NCI-H2171 (cell line): ENCODE results near the gene CIRBP.

Experiments used
- DNase-seq: peaks from one replicate; lab custom pipeline; 2025; lab: John Stamatoyannopoulos, UW

Gene CIRBP

GRCh38 chr19:1230783-1231489 lies 38.2 kb upstream of the CIRBP start:
- DNase-seq: no peak

GRCh38 chr19:1231729-1232637 lies 37.1 kb upstream of the CIRBP start:
- DNase-seq: no peak

DNA sequence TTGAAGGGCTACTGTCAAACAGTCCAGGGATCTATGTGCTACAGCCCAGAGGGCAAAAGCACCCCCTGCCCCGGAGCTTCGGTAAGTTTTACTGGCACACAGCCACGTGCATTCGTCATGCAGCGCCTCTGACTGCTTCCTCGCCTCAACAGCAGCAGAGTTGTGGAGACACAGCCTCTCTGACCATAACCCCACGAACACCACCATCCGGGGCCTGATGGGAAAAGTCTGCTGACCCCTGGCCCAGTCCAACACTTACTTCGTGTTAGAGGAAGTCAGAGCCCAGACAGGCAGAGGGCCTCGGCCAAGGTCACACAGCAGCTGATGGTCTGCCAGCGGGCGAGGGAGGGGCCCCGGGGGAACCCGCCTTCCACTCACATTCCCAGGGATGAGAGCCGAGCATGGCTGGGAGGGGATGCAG lies 36.5 kb upstream of the CIRBP start:
- DNase-seq: no peak

GRCh38 chr19:1233115-1233667 lies 35.9 kb upstream of the CIRBP start:
- DNase-seq: no peak

- no peak for DNase-seq
These were observed 34.8 kb upstream of the CIRBP start for GRCh38 chr19:1234051-1234954.

- no peak for DNase-seq
These were observed 34.2 kb upstream of the CIRBP start for GRCh38 chr19:1234955-1235380.

DNA sequence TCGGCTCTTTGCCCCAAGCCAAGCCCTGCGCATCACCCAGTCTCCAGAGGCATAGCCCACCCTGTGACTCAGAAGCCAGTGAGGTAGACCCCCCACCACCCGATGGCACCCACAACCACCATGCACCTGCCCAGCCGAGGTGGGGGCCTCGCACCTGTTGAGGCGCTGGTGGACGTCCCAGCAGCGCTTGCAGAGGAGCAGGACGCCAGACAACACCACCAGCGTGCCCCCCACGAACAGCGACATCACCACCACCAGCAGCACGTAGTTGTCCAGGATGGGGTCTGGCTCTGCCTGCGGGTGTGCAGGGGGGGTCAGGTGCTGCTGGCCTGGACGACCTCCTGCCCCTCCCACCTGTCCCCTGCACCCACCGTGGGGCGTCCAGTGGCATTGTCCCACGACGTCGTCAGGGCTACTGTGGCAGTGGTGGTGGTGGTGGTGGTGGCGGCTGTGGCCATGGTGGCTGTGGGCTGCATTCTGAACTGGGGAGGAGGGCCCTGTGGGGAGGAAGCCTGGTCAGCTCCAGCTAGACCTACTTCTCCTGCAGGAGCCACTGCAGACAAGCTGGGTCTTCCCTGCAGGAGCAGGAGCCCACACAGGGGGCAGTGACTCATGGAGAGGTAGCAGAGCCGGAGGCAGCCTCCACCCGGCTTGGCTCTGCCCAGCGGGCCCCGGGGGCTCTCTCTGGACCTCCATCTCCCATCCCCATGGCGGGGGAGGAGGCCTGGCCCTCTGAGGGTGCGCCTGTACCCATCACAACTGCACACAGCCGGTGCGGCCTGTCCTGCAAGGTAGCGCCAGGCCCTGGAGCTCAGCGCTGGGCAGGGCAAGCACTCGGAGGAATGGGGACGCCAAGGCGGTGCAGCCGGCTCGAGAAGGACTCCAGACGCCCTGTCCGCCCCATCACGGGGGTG lies 33.2 kb upstream of the CIRBP start:
- no peak for DNase-seq

- DNase-seq: peak; percentile 67
These were observed 32.6 kb upstream of the CIRBP start for GRCh38 chr19:1236576-1236975.

- no peak for DNase-seq
These were observed 32.0 kb upstream of the CIRBP start for GRCh38 chr19:1237027-1237659.

DNA sequence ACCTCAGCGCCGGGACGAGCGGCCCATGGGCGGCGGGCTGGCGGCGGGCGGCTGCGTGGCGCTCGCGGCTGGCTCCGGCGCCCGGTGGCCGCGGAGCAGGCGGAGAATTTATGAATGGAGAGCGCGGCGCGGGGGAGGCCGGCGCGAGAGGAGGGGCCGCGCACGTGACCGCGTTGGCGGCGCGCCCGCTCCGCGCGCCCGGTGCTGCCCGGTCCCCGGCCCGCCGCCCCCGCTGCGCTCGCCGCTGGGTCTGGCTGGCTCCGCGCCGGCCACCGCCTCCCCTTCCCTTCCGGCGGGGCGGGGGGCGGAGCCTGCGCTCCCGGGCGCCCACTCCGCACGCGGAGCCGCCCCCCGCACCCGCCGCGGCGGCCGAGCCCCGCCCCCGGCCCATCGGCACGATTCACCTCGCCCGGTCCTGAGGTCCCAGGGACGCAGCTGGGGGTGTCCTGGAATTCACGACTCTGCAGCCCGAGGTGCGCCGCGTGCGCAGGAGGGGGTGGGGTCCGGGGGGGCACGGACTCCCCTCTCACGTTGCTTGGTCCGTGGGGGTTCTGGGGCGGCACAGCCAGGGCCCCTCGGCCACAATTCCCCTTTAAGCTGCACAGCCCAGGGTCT lies 31.3 kb upstream of the CIRBP start, which contains the start of gene CBARP:
TSS of gene CBARP (minus strand) at position 252 of the 615 bp plus-strand sequence. CDS start 1,905 bp downstream, outside the sequence.
- peak; percentile 28 for DNase-seq

GRCh38 chr19:1238369-1239303 lies 30.5 kb upstream of the CIRBP start:
- DNase-seq: no peak

DNA sequence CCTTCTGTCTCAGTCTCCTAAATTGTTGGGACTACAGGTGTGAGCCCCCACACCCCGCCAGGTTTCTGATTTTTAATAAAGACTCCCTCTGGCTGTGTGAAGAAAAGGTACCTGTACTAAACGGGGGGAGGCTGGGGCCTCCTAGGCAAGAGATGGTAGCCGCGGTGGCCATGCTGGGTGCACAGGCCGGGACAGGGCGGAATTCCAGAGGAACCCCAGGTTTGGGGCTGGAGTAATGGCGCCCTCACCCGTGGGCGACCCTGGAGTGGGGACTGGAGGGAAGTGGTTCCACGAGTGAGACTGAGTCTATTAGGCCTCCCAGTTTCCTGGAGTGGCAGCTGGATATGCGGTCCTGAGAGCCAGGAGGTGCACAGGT lies 29.7 kb upstream of the CIRBP start:
- no peak for DNase-seq

GRCh38 chr19:1239796-1240737 lies 29.1 kb upstream of the CIRBP start:
- peak; percentile 89 for DNase-seq

DNA sequence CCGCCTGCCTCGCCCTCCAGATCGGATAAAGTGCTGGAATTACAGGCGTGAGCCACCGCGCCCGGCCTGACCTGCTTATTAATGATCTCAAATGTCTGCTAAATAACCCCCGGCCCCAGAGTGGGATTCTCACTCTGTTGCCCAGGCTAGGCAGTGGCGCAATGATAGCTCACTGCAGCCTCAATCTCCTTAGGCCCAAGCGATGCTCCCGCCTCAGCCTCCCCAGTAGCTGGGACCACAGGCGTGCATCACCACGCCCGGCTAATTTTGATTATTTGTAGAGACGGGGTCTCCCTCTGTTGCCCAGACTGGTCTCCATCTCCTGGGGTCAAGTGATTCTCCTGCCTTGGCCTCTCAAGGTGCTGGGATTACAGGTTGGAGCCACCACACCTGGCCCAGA lies 28.2 kb upstream of the CIRBP start:
- no peak for DNase-seq

DNA sequence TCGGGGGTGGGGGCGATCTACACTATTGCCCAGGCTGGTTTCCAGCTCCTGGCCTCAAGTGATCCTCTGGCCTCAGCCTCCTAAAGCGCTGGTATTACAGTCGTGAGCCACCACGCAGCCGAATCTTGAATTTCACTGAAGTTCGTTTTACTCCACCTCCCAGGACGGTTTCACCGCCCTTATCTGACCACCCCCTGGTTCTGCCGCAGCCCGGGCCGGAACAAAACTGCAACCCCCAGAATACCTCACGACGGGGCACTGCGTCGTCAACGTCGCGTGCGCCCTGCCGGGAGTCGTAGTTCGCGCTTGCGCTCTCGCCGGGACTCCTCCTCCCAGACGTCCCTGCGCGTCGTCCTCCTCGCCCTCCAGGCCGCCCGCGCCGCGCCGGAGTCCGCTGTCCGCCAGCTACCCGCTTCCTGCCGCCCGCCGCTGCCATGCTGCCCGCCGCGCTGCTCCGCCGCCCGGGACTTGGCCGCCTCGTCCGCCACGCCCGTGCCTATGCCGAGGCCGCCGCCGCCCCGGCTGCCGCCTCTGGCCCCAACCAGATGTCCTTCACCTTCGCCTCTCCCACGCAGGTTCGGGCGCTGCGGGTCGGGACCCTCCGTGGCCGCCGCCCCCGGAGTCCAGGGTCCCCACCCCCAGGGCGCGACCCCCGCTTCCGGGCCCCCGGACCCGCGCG lies 27.6 kb upstream of the CIRBP start, which contains the start of gene ATP5F1D:
TSS of gene ATP5F1D (plus strand) at position 335 of the 679 bp plus-strand sequence. CDS start at position 435, 100 bp downstream.
- peak; percentile 89 for DNase-seq
